ENCODE measurements around the gene ACACB.
A peak's percentile ranks its signal among the peaks of the same experiment; 100 is the strongest.

The ACACB gene

DNA sequence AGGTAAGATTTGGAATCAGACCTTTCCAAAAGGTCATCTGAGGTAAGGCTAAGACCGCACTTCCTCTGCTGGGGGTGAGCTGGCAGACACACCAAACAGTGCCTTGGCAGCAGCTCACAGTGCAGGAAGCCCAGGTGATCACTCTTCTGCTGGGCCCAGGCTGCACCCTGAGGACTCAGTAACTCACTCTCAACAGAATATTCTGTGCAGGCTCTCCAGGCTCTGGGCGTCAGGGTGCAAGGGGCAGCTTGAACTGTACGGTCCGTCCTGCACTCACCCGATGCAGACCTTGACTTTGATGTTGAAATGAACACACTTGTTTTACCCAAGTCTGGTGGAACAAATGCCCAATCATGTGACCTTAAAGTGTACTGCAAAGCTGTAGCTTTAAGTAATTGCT is 29.1 kb upstream of the ACACB start:
- TF ChIP-seq, protein P1, sequence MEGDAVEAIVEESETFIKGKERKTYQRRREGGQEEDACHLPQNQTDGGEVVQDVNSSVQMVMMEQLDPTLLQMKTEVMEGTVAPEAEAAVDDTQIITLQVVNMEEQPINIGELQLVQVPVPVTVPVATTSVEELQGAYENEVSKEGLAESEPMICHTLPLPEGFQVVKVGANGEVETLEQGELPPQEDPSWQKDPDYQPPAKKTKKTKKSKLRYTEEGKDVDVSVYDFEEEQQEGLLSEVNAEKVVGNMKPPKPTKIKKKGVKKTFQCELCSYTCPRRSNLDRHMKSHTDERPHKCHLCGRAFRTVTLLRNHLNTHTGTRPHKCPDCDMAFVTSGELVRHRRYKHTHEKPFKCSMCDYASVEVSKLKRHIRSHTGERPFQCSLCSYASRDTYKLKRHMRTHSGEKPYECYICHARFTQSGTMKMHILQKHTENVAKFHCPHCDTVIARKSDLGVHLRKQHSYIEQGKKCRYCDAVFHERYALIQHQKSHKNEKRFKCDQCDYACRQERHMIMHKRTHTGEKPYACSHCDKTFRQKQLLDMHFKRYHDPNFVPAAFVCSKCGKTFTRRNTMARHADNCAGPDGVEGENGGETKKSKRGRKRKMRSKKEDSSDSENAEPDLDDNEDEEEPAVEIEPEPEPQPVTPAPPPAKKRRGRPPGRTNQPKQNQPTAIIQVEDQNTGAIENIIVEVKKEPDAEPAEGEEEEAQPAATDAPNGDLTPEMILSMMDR (IDR thresholded peaks at IDR 0.05; ENCODE audit: insufficient read depth, missing control alignments), result no peak
- no peak for DNase-seq (ENCODE audit: insufficient read length, low spot score)

GRCh38 chr12:109088818-109089217 is 27.6 kb upstream of the ACACB start:
- DNase-seq (ENCODE audit: insufficient read length, low spot score), result no peak
- TF ChIP-seq, protein P1 (IDR thresholded peaks at IDR 0.05; ENCODE audit: insufficient read depth, missing control alignments), result no peak
- no peak for FAIRE-seq

More for the DNA sequence above, 29.1 kb upstream of the ACACB start:
- no peak for FAIRE-seq

DNA sequence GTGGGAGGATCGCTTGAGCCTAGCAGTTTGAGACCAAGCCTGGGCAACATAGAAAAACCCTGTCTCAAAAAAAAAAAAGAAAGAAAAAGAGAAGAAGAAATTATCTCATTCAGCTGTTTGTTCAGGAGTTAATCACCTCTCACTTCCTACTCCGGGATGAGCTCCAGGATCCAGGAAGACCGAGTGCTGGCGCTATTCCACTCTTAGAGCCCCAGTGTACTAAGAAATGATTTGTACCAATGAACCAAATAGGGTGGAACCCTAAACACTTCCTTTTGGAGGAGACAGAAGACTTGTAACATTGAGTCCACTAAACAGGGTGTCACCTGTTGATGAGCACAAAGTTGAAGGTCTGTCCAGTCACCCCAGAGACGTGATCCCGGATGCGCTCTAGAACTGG is 26.7 kb upstream of the ACACB start:
- no peak for FAIRE-seq
- no peak for DNase-seq (ENCODE audit: insufficient read length, low spot score)
- TF ChIP-seq, protein P1 (IDR thresholded peaks at IDR 0.05; ENCODE audit: insufficient read depth, missing control alignments), result no peak

- DNase-seq (ENCODE audit: insufficient read length, low spot score), result no peak
- no peak for FAIRE-seq
Observed at GRCh38 chr12:109092497-109093021, 23.8 kb upstream of the ACACB start.

GRCh38 chr12:109093022-109093918 is 23.1 kb upstream of the ACACB start, which contains the start of gene ALKBH2:
Gene ALKBH2, minus strand, starts transcription at chr12:109093472. Its CDS starts 686 bp downstream, at chr12:109092786.
- DNase-seq (ENCODE audit: insufficient read length, low spot score), result peak; percentile 84
- TF ChIP-seq, protein P1 (IDR thresholded peaks at IDR 0.05; ENCODE audit: insufficient read depth, missing control alignments), result peak; percentile 92
- no peak for FAIRE-seq

More at GRCh38 chr12:109092497-109093021, 23.8 kb upstream of the ACACB start:
- TF ChIP-seq, protein P1 (IDR thresholded peaks at IDR 0.05; ENCODE audit: insufficient read depth, missing control alignments), result no peak

DNA sequence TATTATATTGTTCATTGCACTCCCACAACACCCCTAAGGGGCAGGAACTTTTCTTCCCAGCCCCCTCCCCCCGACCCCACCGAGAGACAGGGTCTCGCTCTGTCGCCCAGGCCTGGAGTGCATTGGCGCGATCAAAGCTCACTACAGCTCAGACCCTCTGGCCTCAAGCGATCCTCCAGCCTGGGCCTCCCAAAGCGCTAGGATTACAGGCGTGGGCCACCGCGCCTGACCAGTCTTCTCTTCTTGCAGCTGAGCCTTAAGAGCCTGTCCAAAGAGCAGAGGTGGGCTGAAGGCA is 19.3 kb upstream of the ACACB start:
- FAIRE-seq (no peak), DNase-seq (ENCODE audit: insufficient read length, low spot score) (no peak)
- TF ChIP-seq, protein P1 (IDR thresholded peaks at IDR 0.05; ENCODE audit: insufficient read depth, missing control alignments), result no peak
